KOPT-K1 (cell line): ENCODE data around the gene ZNF732.
"Not testable (repeated sequence)": the region's sequence is repeated elsewhere in the genome, so short reads cannot be mapped to it uniquely, and the experiment has no call there.

ENCODE experiments used
- H3K27ac ChIP-seq: fragments of 200-600 bp; sonication (generic); 2 replicates; pipeline ENCODE4 v1.5.1; 2016; ENCODE audit warnings: antibody characterized with exemption, mild to moderate bottlenecking, low read depth, low read length; ENCODE audit not compliant: poor library complexity, severe bottlenecking
- H3K36me3 ChIP-seq: fragments of 200-600 bp; sonication (generic); 2 replicates; pipeline ENCODE4 v1.5.1; 2017; ENCODE audit warnings: antibody characterized with exemption, mild to moderate bottlenecking, low read length, moderate library complexity; ENCODE audit not compliant: insufficient read depth
- H3K9me3 ChIP-seq: fragments of 200-600 bp; sonication (generic); 2 replicates; pipeline ENCODE4 v1.5.1; 2017; ENCODE audit warnings: antibody characterized with exemption, low read length, mild to moderate bottlenecking; ENCODE audit not compliant: insufficient read depth, poor library complexity, severe bottlenecking

The ZNF732 gene

DNA sequence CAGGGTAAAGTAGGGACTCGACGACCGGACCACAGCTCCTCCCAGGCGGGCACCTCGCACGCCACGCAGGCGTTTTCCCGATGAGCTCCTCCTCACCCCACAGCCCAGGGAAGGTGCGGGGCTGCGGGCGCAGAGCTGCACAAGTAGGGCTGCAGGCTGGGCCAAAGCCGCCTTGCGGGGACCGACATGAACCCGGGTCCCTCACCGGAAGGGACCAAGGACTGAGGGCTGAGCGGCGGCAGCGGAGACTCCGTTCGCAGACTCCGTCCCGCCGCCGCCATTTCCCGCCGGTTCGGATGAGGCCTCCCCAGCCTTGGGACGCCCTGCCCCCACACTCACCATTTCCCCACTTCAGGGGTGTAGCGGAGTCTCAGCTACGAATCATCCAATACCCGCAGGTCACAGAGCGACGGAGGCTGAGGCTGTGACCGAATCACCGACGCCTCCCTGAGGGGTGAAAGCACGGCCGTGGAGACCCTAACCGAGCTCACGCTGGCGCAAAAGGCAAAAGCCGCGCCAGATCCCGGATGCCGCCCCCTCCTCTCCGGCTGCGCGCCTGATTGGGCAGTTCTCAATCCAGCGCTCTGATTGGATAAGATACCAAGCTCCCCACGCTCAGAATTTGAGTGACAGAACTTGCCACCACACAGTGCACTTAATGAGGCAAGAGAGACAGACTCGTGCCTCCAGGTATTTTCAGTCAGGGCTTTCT is at the start of gene ZNF732:
Gene ZNF732, minus strand, starts transcription at position 506 of the 712 bp plus-strand sequence. Its CDS starts 164 bp downstream, at position 342.
- Histone ChIP-seq H3K27ac (no peak within 1 kb of the TSS), H3K9me3 (peaks cover 45% of the 10 kb centered on the region), H3K36me3 (no peaks in the 10 kb centered on the region)

- Histone ChIP-seq H3K36me3 (no peaks in the 10 kb centered on the region), H3K27ac (no peak overlapping the region), H3K9me3 (peaks cover 68% of the 10 kb centered on the region)
Measured at GRCh38 chr4:340011-340410, 34.7 kb upstream of the ZNF732 start.

- Histone ChIP-seq H3K36me3 (no peaks in the 10 kb centered on the region), H3K27ac (no peak overlapping the region), H3K9me3 (peaks cover 72% of the 10 kb centered on the region)
Measured at GRCh38 chr4:338759-339097, 33.5 kb upstream of the ZNF732 start.

DNA sequence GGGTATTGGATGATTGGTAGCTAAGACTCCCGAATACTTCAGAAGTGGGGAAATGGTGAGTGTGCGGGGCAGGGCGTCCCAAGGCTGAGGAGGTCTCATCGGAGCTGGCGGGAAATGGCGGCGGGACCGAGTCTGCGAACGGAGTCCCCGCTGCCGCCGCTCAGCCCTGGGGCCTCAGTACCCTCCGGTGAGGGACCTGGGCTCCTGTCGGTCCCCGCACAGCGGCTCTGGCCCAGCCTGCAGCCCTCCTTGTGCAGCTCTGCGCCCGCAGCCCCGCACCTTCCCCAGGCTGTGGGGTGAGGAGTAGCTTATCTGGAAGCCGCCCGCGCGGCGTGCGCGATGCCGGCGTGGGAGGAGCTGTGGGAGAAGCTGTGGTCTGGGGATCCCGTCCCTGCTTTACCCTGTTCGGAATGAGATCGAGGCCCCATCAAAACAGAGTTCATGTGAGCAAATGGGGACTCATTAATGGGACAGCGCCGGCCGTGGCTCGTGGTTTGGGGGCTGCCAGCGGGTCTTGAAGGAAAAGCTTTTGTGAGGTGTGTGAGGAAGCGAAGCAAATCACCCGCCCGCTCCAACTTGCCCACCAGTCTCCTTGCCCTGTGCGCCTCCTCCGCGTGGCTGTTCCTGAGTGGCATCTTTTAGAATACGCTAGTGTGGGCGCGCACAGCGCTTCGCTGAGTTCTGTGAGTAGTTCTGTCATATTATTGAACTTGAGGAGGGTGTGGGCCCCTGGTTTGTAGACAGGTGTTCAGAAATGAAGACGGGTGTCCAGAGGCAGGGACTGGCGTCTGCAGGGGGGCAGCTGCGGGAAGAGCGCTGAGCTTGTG is 32.9 kb upstream of the ZNF732 start:
- Histone ChIP-seq H3K36me3 (no peaks in the 10 kb centered on the region), H3K27ac (no peak overlapping the region), H3K9me3 (peaks cover 72% of the 10 kb centered on the region)

- Histone ChIP-seq H3K27ac (no peak within 1 kb of the TSS), H3K9me3 (peaks cover 74% of the 10 kb centered on the region), H3K36me3 (no peaks in the 10 kb centered on the region)
Measured at GRCh38 chr4:337143-337931, 32.1 kb upstream of the ZNF732 start, which contains the start of gene ZNF141. Gene ZNF141, plus strand, starts transcription at chr4:337814. Its CDS starts 170 bp downstream, at chr4:337984.

- Histone ChIP-seq H3K9me3 (peaks cover 70% of the 10 kb centered on the region), H3K27ac (no peak overlapping the region), H3K36me3 (no peaks in the 10 kb centered on the region)
Measured at GRCh38 chr4:336893-337142, 31.5 kb upstream of the ZNF732 start.

- Histone ChIP-seq H3K9me3 (peaks cover 66% of the 10 kb centered on the region), H3K36me3 (no peaks in the 10 kb centered on the region), H3K27ac (no peak overlapping the region)
Measured at GRCh38 chr4:336099-336892, 31.0 kb upstream of the ZNF732 start.

- no peak overlapping the region for H3K27ac ChIP-seq
Measured at GRCh38 chr4:335515-335914, 30.2 kb upstream of the ZNF732 start.

GRCh38 chr4:328729-329128 is 23.5 kb upstream of the ZNF732 start:
- peaks cover 17% of the 10 kb centered on the region for H3K9me3 ChIP-seq

More at GRCh38 chr4:335515-335914, 30.2 kb upstream of the ZNF732 start:
- H3K9me3 ChIP-seq, result peaks cover 58% of the 10 kb centered on the region
- H3K36me3 ChIP-seq, result no peaks in the 10 kb centered on the region

GRCh38 chr4:314296-314903 is 9.1 kb upstream of the ZNF732 start:
- Histone ChIP-seq H3K9me3 (peaks cover 18% of the 10 kb centered on the region), H3K27ac (no peak overlapping the region), H3K36me3 (no peaks in the 10 kb centered on the region)

More at GRCh38 chr4:328729-329128, 23.5 kb upstream of the ZNF732 start:
- Histone ChIP-seq H3K27ac (no peak overlapping the region), H3K36me3 (no peaks in the 10 kb centered on the region)

- H3K27ac ChIP-seq, result no peak overlapping the region
- H3K36me3 ChIP-seq, result no peaks in the 10 kb centered on the region
- peaks cover 34% of the 10 kb centered on the region for H3K9me3 ChIP-seq
Measured at GRCh38 chr4:309807-310206, 4.5 kb upstream of the ZNF732 start.

DNA sequence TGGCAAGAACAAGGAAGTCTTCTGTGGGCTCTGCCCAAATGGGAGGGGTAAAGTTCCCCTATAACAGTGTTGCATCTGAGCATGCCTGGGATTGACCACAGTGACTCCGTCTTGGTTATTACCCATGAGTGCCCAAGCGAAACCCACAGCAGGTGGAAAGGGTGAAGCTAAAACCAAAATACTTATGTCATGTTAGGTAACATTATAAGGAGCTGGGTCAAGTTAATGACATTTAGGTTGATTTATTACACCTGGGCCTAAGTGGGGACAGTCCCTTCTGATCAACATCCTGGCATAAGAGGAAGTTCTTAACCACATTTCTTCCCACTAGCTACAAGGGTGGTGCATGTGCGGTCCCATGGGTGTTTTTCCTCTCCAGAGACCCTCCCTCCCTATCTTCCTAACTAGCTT is 1.3 kb upstream of the ZNF732 start:
- H3K36me3 ChIP-seq, result no peaks in the 10 kb centered on the region
- no peak overlapping the region for H3K27ac ChIP-seq
- peaks cover 55% of the 10 kb centered on the region for H3K9me3 ChIP-seq

GRCh38 chr4:304516-304915 is 758 bp downstream of the ZNF732 start:
- not testable (repeated sequence) for H3K27ac ChIP-seq, H3K36me3 ChIP-seq
- peaks cover 45% of the 10 kb centered on the region for H3K9me3 ChIP-seq

DNA sequence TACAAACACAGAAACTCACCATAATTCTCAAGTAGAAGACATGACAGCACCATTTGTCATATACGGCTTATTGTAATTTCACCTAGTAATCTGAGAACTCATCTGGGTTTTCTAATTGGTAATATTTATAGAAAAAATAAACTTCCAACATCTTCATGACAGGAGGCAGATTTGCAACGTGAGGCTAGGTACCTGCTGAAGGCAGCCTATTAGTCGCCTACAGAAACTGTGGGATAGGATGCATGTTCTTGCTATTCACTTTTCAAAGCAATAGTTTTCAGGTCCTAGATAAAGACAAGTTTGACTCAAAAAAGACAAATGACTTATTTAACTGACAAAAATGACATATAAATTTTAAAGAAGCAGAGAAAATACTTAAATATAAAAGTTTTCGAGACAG is 2.9 kb downstream of the ZNF732 start:
- Histone ChIP-seq H3K27ac (no peak overlapping the region), H3K36me3 (no peaks in the 10 kb centered on the region), H3K9me3 (peaks cover 49% of the 10 kb centered on the region)
